DMS 273 (cell line): Measurements from ENCODE around the gene TNFRSF1A.
A peak's percentile ranks its signal among the peaks of the same experiment; 100 is the strongest.
"Not testable (repeated sequence)": the region's sequence is repeated elsewhere in the genome, so short reads cannot be mapped to it uniquely, and the experiment has no call there.

Experiments
- DNase-seq: peaks from one replicate; lab custom pipeline; 2025; ENCODE audit not compliant: unreplicated experiment; lab: John Stamatoyannopoulos, UW

Gene TNFRSF1A

GRCh38 chr12:6358881-6359280 is 17.0 kb upstream of the TNFRSF1A start:
- DNase-seq = no peak

DNA sequence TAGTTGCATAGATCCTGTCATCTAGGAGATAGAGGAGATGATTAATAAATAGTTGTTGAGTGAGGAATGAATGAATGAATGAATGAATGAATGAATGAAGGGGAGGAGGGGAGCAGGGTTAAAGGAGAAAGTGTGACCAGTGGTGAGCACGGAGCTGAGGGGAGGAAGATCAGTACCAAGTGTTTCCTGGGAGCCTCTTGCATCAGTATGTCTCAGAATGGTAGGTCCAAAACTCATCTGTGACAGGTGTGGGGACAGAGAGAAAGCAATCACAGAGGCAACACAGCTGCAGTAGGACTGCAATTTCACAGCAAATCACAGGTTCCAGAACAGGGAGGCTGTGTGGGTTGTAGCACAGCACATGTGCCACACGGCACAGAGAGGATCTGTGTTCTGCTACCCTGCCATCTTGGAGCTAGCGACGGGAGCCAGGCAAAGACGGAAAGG is 14.5 kb upstream of the TNFRSF1A start:
- DNase-seq = no peak

GRCh38 chr12:6355491-6356373 is 13.9 kb upstream of the TNFRSF1A start:
- no peak for DNase-seq

- DNase-seq = no peak
Measured at GRCh38 chr12:6354495-6355393, 12.9 kb upstream of the TNFRSF1A start.

DNA sequence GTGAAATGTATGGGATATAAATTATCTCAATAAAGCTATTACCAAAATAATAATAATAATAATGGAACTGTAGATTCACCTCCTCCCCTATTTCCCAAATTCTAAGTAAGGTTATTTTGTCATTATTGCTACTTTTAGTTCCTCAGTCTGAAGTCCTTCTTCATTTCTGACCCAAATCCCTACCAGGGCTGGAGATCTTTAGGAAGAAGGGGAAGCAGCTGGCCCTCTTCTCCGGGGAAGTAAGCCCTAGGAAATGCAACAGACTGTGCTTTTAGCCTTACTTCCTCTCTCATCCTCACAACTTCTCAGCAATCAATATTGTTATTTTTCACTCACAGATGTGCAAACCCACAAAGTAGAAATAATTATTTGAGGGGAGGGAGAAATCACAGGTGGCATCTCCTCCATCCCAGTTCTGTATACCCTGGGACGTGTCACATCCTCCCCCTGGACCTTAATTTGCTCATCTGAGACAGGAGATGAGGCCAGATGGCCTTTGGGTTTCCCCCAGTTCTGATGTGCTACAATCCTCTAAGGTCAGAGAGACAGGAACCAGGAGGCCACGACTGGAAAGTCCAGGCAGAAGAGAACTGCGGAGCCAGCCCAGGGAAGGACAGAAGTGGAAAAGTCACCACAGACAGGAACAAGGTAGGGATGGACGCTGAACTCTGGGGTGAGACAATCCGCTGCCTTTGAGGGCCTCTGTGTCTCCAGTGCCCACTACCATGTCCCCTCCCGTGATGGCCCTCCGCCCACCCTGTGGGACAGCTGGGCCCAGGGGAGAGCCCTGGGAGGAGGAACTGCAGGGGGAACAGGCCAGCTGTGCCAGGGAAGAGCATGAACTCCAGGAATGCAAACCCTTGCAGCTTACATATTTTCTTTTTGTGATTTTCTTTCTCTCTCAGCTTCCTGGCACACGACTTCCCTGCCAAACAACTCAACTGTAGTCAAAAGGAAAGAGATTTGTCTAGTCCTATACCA is 10.6 kb upstream of the TNFRSF1A start:
- no peak for DNase-seq

DNA sequence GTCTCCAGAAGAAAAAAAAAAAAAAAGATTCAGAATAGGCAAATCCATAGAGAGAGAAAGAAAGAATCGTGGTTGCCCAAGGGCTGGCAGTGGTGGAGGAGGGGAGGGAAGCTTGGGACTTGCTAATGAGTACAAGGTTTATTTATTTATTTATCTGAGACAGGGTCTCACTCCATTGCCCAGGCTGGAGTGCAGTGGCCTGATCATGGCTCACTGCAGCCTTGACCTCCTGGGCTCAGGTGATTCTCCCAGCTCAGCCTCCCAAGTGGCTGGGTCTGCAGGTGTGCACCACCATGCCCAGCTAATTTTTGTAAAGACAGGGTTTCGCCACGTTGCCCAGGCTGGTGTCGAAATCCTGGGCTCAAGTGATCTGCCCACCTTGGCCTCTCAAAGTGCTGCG is 9.7 kb upstream of the TNFRSF1A start:
- DNase-seq = no peak

- no peak for DNase-seq
Measured at GRCh38 chr12:6347367-6348338, 5.8 kb upstream of the TNFRSF1A start.

DNA sequence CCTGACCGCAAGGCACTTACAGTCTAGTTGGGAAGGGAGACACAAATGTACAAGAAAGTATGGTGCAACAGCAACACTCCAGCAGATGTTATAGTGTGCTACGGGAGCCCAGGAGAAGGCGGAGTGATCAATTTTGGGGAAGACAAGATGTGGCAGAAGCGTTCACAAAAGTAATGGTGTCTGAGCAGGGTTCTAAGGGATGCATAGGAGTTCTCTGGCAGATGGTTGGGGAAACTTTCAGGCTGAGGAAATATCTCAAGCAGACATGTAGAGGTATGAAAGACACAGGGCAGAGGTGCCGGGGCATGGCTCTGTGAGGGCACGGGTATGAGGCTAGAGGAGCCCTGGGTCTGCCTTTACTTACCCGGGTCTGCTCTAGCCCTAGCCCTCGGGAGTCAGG is 5.1 kb upstream of the TNFRSF1A start:
- DNase-seq = no peak

DNA sequence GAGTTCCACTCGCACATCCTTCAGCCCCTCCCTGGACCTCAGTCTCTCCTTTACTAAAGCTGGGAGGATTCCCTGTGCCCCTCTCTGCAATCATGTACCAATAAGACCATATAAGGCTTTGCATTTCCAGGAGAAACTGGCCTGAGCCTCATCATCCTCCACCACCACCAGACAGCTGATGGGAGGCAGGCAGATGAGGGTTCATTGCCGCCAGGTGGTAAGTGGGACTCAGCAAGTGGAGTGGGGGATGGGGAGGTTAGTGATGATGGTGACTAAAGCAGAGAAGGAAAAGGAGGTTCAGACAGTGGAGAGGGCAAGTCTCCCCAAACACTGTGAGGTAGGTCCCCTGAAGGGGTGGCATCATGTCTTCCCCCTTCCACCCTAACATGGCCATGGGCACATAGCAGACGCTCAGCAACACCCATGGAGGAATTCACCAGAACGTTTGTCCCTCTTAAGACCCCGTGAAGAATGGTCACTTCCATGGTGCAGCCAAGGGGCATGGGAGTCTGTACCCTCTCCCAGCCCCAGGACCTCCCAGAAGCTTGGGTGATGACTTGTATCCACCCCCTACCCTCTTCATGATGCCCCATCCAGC is 4.5 kb upstream of the TNFRSF1A start:
- no peak for DNase-seq

GRCh38 chr12:6345319-6346091 is 3.6 kb upstream of the TNFRSF1A start:
- DNase-seq = no peak

GRCh38 chr12:6344101-6344660 is 2.3 kb upstream of the TNFRSF1A start:
- not testable (repeated sequence) for DNase-seq

- no peak for DNase-seq
Measured at GRCh38 chr12:6343518-6343917, 1.6 kb upstream of the TNFRSF1A start.

- DNase-seq = no peak
Measured at GRCh38 chr12:6342140-6342889, 439 bp upstream of the TNFRSF1A start.

DNA sequence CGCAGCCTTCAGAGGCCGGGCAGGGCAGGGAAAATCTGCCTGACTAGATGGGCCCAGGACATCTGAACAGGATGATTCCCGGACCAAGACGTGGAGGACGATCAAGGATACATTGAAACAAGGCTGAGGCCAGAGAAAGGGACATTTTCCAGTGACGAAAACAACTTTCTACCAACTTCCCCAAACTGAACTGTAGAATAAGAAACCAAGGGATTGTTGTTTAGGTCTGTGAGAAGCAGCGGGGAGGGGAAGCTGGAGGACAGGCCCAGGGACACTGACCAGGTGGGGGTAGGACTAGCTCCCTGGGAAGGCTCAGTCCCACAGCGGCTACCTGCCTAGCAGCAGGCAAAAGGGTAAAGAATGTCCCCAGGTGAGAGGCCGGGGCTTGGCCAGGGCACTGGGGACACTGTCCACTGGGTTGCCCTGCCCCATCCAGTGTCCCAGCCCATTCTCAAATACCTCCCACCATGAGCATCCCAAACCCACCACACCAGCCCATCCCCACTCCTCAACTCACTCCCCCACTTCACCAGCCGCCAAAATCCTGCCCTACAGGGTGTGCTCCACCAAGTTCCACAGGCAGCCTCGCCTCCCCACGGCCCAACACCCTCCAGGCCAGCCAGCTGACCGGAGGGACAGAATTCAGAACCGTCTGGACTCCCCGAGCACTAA is 995 bp downstream of the TNFRSF1A start:
- peak; percentile 36 for DNase-seq

DNA sequence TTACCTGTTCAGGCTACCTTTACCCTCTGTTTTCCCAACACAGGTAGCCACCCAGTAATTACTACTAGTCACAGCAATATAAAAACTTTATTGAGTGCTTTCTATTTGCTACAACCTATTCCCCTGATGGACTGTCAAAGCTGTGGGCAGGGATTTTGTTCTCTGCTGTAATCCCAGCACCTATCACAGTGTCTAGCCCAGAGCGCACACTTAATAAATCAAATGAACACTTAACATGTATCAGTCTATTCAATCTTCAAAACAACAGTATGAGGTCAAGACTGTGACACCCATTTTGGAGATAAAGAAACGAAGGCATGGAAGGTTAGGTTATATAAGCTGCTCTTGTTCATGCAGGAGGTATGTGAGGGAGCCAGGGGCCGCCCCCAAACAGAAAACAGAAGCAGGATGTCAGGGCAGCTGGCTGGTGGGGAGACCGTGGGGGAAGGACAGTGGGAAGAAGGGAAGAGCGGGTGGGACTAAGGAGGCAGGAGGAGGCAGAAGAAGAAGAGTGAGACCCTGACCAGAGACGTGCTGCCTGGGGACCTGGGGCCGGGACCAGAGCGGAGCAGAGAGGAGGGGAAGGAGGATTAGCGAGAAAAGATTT is 1.7 kb downstream of the TNFRSF1A start:
- DNase-seq = peak; percentile 22

GRCh38 chr12:6338955-6339354 is 2.9 kb downstream of the TNFRSF1A start:
- DNase-seq = no peak
